Sigmoid colon (tissue), 7 donors: ENCODE measurements around the gene POMGNT2. TPM values are rescaled to one million over a fixed set of nuclear protein-coding genes. Genes with fewer than 3 reads are reported as not detected.

Source experiments
- DNase-seq: peaks from one replicate; pipeline ENCODE4 v3.0.0-alpha.2; 2019
- H3K27ac ChIP-seq, 4 donors: fragments of 200-600 bp; sonication (generic); one replicate each; pipeline ENCODE4 v1.5.1; 2016 to 2019; ENCODE audit warnings: mild to moderate bottlenecking in 1 of 4
- H3K27me3 ChIP-seq, 3 donors: fragments of 200-600 bp; sonication (generic); one replicate each; pipeline ENCODE4 v1.5.1; 2019; ENCODE audit warnings: mild to moderate bottlenecking in 1 of 3
- H3K36me3 ChIP-seq, 4 donors: fragments of 200-600 bp; sonication (generic); one replicate each; pipeline ENCODE4 v1.5.1; 2016 to 2019
- H3K4me1 ChIP-seq, 4 donors: fragments of 200-600 bp; sonication (generic); one replicate each; pipeline ENCODE4 v1.5.1; 2017 to 2019
- H3K4me3 ChIP-seq, 4 donors: fragments of 200-600 bp; sonication (generic); one replicate each; pipeline ENCODE4 v1.5.1; 2017 to 2019; ENCODE audit warnings: mild to moderate bottlenecking in 2 of 4, moderate library complexity in 1 of 4
- H3K9me3 ChIP-seq, 4 donors: fragments of 200-600 bp in 3 of 4; sonication (generic) in 3 of 4; one replicate each; pipeline versions ENCODE4 v1.5.1 to v1.6.1; 2013 to 2019
- CTCF ChIP-seq, 4 experiments: fragments of 450-650 bp in 3 of 4; fragments of 200-600 bp in 1 of 4; IDR thresholded peaks; one replicate each; pipeline ENCODE4 v1.5.1; 2016 to 2019; ENCODE audit warnings: antibody characterized with exemption in 4 of 4, mild to moderate bottlenecking in 3 of 4, moderate library complexity in 2 of 4
- EP300 ChIP-seq, 4 donors: sonication (generic); formaldehyde crosslinking; IDR thresholded peaks; one replicate each; pipeline ENCODE4 v1.6.1; 2017; ENCODE audit warnings: antibody characterized with exemption in 4 of 4
- POLR2A ChIP-seq, 2 donors: fragments of 450-650 bp; IDR thresholded peaks; one replicate each; pipeline ENCODE4 v1.6.1; 2016; ENCODE audit warnings: antibody characterized with exemption in 2 of 2, mild to moderate bottlenecking in 2 of 2, moderate library complexity in 2 of 2
- POLR2AphosphoS5 ChIP-seq, 4 donors: sonication (generic); formaldehyde crosslinking; IDR thresholded peaks; one replicate each; pipeline ENCODE4 v1.6.1; 2017; ENCODE audit warnings: antibody characterized with exemption in 4 of 4
- WGBS, 2 donors: extraction: QIAGEN DNeasy Blood & Tissue Kit; methylation state at CpG; one replicate each; pipeline ENCODE4 v1.1.7; 2013; 5-methylcytosine and 5-hydroxymethylcytosine counted together
- intact Hi-C: fragments of 100-400 bp; cut with DNase I; formaldehyde crosslinking; loops from one replicate; pipeline ENCODE4 v1.15.1; 2023
- polyA plus RNA-seq, 3 donors: library from polyadenylated mRNA; stranded (reverse); fragments of 200-250 nt; gene quantifications; one replicate each; pipeline ENCODE4 v1.2.3, GENCODE V29; 2013
- total RNA-seq, 4 donors: library from RNA; depleted of rRNA; stranded (reverse); fragments of >200 nt; gene quantifications; one replicate each; pipeline ENCODE4 v1.1.0, GENCODE V29; 2016
- donor health status: healthy with polysubstance abuse.
- donor health status: Bipolar disorder and iron deficiency.
- donor health status: healthy.

Gene POMGNT2
- total and polyA plus RNA-seq, 7 donors, result 2.3 to 20.2 (median 15.5) TPM

- TF ChIP-seq EP300 (IDR thresholded peaks at IDR 0.05) (no peak), POLR2A (IDR thresholded peaks at IDR 0.05) (no peak), POLR2AphosphoS5 (IDR thresholded peaks at IDR 0.05) (no peak), CTCF (IDR thresholded peaks at IDR 0.05) (no peak)
- Histone ChIP-seq H3K9me3 (no peaks in the 10 kb centered on the region), H3K4me3 (no peak overlapping the region), H3K4me1 (no peaks in the 10 kb centered on the region), H3K27ac (no peak overlapping the region), H3K36me3 (no peaks in the 10 kb centered on the region), H3K27me3 (no peaks in the 10 kb centered on the region)
- no peak for DNase-seq
- intact Hi-C loops, result no loop called here
- 91 to 94% methylated on average over 3 of the region's 3 CpGs for WGBS, 2 donors
Observed at GRCh38 chr3:43126536-43126935, 20.7 kb upstream of the POMGNT2 start.

GRCh38 chr3:43123895-43124294, 18.0 kb upstream of the POMGNT2 start:
- intact Hi-C loops, result no loop called here
- Histone ChIP-seq H3K27me3 (no peaks in the 10 kb centered on the region), H3K4me1 (no peaks in the 10 kb centered on the region), H3K36me3 (no peaks in the 10 kb centered on the region), H3K4me3 (no peak overlapping the region), H3K9me3 (no peaks in the 10 kb centered on the region), H3K27ac (no peak overlapping the region)
- DNase-seq, result no peak
- TF ChIP-seq POLR2AphosphoS5 (IDR thresholded peaks at IDR 0.05) (no peak), EP300 (IDR thresholded peaks at IDR 0.05) (no peak), CTCF (IDR thresholded peaks at IDR 0.05) (no peak), POLR2A (IDR thresholded peaks at IDR 0.05) (no peak)

GRCh38 chr3:43120937-43121336, 15.1 kb upstream of the POMGNT2 start:
- Histone ChIP-seq H3K4me3 (no peak overlapping the region), H3K27me3 (no peaks in the 10 kb centered on the region), H3K4me1 (no peaks in the 10 kb centered on the region), H3K36me3 (no peaks in the 10 kb centered on the region), H3K9me3 (no peaks in the 10 kb centered on the region), H3K27ac (no peak overlapping the region)
- DNase-seq, result no peak
- 89 to 91% methylated on average over 3 of the region's 3 CpGs for WGBS, 2 donors
- TF ChIP-seq EP300 (IDR thresholded peaks at IDR 0.05), result no peak
- TF ChIP-seq POLR2AphosphoS5 (IDR thresholded peaks at IDR 0.05), result no peak
- no peak for TF ChIP-seq CTCF (IDR thresholded peaks at IDR 0.05)
- no peak for TF ChIP-seq POLR2A (IDR thresholded peaks at IDR 0.05)
- intact Hi-C loops, result no loop called here

GRCh38 chr3:43117257-43117656, 11.4 kb upstream of the POMGNT2 start:
- Histone ChIP-seq H3K9me3 (no peaks in the 10 kb centered on the region), H3K36me3 (no peaks in the 10 kb centered on the region), H3K27ac (no peak overlapping the region), H3K4me3 (no peak overlapping the region), H3K4me1 (no peaks in the 10 kb centered on the region), H3K27me3 (no peaks in the 10 kb centered on the region)
- no peak for TF ChIP-seq POLR2AphosphoS5 (IDR thresholded peaks at IDR 0.05)
- no peak for TF ChIP-seq POLR2A (IDR thresholded peaks at IDR 0.05)
- no peak for TF ChIP-seq EP300 (IDR thresholded peaks at IDR 0.05)
- no peak for TF ChIP-seq CTCF (IDR thresholded peaks at IDR 0.05)
- WGBS, 2 donors, result 88 to 89% methylated on average over 4 of the region's 4 CpGs
- intact Hi-C loops, result no loop called here
- DNase-seq, result no peak

- H3K4me1 ChIP-seq, result no peaks in the 10 kb centered on the region
- intact Hi-C loops, result no loop called here
- no peak overlapping the region for H3K4me3 ChIP-seq
- 94 to 95% methylated on average over 3 of the region's 3 CpGs for WGBS, 2 donors
- TF ChIP-seq POLR2AphosphoS5 (IDR thresholded peaks at IDR 0.05) (no peak), POLR2A (IDR thresholded peaks at IDR 0.05) (no peak), CTCF (IDR thresholded peaks at IDR 0.05) (no peak), EP300 (IDR thresholded peaks at IDR 0.05) (no peak)
- H3K27ac ChIP-seq, result no peak overlapping the region
- H3K36me3 ChIP-seq, result no peaks in the 10 kb centered on the region
- DNase-seq, result no peak
- H3K27me3 ChIP-seq, result no peaks in the 10 kb centered on the region
- H3K9me3 ChIP-seq, result no peaks in the 10 kb centered on the region
Observed at GRCh38 chr3:43113671-43114070, 7.8 kb upstream of the POMGNT2 start.
